Stimulated activated CD8-positive, alpha-beta memory T cell treated with anti-CD3 and anti-CD28 coated beads, Interleukin-2, amount 100 ng/mL, for 48 hours (primary cell): ENCODE data around the gene C12orf56.
"Not testable (repeated sequence)": the region's sequence is repeated elsewhere in the genome, so short reads cannot be mapped to it uniquely, and the experiment has no call there.

Experiments used
- DNase-seq, 2 donors: peaks; one replicate each; pipeline ENCODE4 v3.0.0-alpha.2; 2020; ENCODE audit warnings: low read depth in 2 of 2

Gene C12orf56

DNA sequence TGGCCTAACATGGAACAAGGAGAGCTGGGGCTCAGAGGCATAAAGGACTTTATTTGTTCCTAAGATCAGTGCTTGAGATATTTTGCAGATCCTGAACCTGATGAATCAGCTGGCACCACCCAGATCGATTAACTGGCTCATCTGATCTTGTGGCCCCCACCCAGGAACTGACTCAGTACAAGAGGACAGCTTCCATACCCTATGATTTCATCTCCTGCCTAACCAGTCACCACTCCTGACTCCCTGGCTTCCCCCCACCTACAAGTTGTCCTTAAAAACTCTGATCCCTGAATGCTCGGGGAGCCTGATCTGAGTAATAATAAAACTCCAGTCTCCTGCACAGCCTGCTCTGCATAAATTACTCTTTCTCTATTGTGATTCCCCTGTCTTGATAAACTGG is 5.1 kb downstream of the C12orf56 start:
- no peak for DNase-seq

- no peak for DNase-seq
Observed at GRCh38 chr12:64385019-64385418, 5.5 kb downstream of the C12orf56 start.

DNA sequence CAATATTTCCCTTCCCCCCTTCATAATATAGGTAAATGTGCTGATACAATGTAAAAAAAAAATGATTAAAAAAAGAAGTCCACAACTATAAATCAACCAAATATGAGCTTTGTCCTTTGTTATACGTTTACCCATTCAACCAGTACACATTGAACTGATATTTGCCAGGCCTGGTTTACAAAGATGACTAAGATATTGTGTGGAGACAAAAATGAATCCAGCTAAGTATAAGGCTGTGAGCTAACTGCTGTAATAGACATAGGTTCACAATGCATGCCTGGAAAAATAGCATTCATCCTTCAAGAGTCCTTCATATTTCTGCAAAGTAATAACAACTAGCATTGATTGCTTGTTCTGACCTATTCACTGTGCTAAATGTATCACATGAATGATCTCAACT is 6.9 kb downstream of the C12orf56 start:
- DNase-seq: no peak

DNA sequence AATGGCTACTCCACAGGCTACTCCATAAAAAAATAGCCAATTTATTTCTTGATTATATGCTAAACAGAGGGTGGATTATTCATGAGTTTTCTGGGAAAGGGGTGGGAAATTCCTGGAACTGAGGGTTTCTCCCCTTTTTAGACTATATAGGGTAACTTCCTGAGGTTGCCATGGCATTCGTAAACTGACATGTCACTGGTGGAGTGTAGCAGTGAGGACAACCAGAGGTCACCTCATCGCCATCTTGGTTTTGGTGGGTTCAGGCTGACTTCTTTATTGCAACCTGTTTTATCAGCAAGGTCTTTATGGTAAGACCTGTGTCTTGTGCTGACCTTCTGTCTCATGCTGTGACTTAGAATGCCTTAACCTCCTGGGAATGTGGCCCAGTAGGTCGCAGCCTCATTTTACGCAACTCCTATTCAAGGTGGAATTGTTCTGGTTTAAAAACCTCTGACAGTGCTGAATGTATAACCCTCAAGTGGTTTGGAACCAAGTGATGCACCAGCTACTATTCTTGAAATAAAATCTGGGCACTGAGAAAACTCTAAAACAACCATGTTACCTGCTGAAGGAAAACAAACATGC is 27.7 kb downstream of the C12orf56 start:
- DNase-seq: no peak

DNA sequence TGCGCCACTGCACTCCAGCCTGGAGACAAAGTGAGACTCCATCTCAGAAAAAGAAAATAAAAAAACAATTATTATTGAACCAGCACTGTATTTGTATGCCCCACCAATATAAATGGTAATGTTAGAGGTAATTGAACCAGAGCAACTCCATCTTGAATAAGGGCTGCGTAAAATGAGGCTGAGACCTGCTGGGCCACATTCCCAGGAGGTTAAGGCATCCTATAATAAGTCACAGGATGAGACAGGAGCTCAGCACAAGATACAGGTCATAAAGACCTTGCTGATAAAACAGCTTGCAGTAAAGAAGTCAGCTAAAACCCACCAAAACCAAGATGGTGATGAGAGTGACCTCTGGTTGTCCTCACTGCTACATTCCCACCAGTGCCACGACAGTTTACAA is 29.4 kb downstream of the C12orf56 start:
- DNase-seq: not testable (repeated sequence)

- not testable (repeated sequence) for DNase-seq
Observed at GRCh38 chr12:64356209-64356608, 34.3 kb downstream of the C12orf56 start.

DNA sequence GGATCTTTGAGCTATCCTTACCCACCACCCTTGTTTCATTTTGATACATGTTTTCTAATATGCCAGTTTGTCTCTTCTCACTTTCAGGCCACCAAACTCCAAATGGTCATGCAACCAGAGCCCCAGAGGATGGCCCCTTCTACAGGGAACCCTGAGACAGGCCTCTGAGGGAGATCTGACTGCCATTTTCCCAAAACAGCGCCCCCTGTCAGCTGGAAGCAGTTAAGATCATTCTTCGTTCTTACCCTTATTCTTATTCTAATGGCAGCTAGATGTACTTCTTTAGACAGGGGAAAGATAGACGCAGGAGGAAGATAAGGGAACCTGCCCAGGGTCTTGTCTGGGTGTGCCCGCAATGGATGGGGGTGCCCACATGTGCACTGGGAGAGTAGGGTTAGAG is 38.4 kb downstream of the C12orf56 start:
- no peak for DNase-seq

- DNase-seq: no peak
Observed at GRCh38 chr12:64351265-64351664, 39.3 kb downstream of the C12orf56 start.

- DNase-seq: no peak
Observed at GRCh38 chr12:64347630-64348029, 42.9 kb downstream of the C12orf56 start.

DNA sequence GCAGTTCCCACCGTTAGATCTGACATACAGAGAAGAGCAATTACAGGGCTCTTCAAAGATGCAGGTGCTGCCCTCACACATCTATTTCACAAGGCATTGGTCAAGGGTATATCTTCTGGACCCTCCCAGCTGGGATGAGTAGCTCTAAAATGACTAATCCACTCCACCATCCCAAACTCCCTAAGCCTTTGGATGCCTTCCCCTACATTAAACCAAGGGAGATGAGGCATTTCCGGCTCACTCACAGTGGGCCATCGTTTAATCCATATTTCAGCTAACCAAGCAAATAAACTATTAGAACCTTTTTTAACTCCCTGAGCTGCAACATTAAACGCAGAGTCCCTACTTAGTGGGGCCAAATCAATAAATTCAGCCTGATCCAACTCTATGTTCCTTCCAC is 45.9 kb downstream of the C12orf56 start:
- not testable (repeated sequence) for DNase-seq

GRCh38 chr12:64340546-64340945 is 50.0 kb downstream of the C12orf56 start:
- not testable (repeated sequence) for DNase-seq

- DNase-seq: no peak
Observed at GRCh38 chr12:64335886-64336466, 54.6 kb downstream of the C12orf56 start.

GRCh38 chr12:64332938-64333337 is 57.6 kb downstream of the C12orf56 start:
- no peak for DNase-seq

DNA sequence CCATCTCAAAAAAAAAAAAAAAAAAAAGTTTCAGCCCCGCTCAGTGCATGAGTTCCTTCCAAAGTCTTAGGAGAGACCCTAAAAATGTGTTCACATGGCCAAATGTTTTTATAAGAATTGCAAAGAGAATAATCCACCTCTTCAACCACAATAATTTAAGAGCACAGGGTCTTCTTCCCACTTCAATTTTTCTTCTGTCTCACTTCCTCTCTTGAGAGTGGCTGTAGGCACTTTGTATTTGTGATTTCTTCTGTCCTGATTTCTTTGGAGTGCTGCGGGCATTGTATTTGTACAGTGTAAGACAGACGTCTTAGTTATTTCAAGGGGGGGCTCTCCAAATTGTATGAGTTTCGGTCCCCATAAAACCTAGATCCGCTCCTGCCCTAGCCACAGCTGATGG is 58.3 kb downstream of the C12orf56 start:
- DNase-seq: no peak

- not testable (repeated sequence) for DNase-seq
Observed at GRCh38 chr12:64329031-64329710, 61.4 kb downstream of the C12orf56 start.

DNA sequence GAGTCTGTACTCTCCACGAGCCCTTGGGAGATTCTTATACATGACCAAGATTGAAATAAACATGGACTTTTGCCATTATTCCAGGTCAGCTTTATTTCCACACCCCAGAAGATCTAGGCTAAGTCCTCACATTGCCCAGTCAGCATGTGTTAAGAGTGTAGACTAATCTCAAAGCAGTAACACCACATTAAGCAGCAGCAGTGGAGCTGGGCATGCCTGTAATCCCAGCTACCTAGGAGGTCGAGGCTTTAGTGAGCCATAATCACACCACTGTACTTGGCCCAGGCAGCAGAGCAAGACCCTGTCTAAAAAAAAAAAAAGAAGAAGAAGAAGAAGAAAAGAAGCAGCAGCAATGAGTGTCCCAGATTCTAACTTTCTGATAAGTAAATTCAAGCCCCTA is 65.5 kb downstream of the C12orf56 start:
- DNase-seq: no peak

DNA sequence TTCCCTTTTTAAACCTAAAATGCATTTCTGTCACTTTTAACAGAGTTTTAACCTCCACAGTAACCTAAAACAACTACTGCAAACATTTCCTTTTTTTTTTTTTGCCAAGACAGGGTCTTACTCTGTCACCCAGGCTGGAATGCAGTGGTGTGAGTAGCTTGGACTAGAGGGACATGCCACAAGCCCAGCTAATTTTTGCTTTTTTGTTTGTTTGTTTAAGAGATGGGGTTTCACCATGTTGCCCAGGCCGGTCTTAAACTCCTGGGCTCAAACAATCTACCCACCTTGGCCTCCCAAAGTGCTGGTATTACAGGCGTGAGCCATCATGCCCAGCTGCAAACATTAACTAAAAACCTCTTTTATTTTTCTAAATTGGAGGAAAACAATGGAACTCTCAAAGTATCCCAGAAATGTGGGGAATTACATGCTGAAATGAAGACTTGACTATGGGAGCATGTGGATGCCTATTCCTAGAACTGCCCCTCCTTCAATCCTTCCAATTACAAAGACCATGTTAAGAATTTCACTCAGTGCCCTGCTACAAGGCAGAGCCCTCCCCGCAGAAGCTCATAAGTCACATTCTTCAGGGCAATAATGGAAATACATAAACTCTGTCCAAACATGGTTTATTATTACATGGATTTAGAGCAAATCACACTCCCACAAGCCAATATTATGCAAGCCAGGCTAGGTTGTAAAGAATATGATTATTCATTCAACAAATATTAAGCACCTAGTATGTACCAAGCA is 66.9 kb downstream of the C12orf56 start:
- DNase-seq: no peak

GRCh38 chr12:64323006-64323405 is 67.6 kb downstream of the C12orf56 start:
- no peak for DNase-seq

GRCh38 chr12:64320611-64321010 is 69.9 kb downstream of the C12orf56 start:
- no peak for DNase-seq

DNA sequence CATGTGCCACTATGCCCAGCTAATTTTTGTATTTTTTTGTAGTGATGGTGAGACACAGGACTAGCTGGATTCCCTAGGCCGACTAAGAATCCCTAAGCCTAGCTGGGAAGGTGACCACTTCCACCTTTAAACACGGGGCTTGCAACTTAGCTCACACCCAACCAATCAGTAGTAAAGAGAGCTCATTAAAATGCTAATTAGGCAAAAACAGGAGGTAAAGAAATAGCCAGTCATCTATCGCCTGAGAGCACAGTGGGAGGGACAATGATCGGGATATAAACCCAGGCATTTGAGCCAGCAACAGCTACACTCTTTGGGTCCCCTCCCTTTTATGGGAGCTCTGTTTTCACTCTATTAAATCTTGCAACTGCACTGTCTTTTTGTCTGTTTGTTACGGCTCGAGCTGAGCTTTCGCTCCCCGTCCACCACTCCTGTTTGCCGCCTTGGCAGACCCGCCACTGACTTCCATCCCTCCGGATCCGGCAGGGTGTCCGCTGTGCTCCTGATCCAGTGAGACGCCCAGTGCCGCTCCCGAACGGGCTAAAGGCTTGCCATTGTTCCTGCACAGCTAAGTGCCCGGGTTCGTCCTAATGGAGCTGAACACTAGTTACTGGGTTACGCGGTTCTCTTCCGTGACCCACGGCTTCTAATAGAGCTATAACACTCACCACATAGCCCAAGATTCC is 70.9 kb downstream of the C12orf56 start:
- DNase-seq: not testable (repeated sequence)

DNA sequence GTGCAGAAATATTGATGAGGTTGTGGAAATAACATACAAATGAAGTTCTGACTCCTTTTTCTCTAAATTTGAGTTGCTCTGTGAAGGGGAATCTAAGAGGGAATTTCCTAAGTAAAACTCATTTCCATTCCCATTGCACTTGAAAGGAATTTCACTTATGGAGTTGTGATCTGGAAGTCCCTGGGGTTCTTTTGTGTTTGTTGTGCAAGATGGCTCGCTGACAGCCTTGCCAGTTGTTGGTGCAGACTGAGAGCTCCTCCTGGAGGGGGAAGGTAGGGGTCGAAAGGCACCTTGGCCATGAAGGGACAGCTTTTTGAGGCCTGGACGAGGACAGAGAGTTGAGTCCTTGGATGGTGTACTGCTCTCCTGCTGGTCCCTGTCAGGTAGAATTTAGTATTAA is 72.0 kb downstream of the C12orf56 start:
- no peak for DNase-seq

DNA sequence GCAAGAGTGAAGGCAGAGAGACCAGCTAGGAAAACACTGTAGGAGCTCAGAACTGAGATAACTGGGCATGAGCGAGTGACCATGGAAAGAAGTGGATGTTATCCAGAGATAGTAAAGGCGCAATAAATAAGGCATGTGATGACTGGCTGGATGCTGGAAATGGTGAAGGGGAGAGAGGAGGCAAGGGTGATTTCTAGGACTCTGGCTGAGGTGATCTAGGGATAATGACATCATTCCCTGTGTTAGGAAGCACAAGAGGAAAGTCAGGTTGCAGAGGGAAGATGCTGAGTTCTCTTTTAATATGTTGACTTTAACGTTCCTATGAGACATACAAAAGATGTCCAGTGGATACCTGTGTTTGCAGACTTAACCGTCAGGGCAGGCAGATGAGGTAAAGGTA is 78.7 kb downstream of the C12orf56 start:
- no peak for DNase-seq
